Measurements from ENCODE around the gene ELK1. TPM values are rescaled to one million over a fixed set of nuclear protein-coding genes. Genes with fewer than 3 reads are reported as not detected.

ELK1 gene
- total RNA-seq, 1 experiment from 2014 or later, result 57.0 TPM

DNA sequence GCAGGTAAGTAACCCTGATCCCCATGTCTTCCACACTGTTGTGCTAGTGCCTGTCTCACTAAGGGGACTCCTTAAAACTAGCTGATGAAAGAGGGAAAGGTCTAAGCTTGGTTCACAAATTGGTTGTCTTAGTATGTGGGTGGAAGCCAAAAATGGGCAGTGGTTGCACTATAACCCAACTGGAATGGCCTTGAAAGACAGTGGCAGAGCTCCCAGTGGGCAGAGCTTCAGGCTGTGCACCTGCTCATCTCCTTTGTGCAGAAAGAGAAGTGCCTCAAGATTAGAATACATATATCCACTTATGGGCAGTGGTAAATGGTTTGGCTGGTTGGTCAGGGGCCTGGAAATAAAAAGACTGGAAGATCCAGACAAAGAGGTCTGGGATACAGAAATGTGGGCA is 37.9 kb downstream of the ELK1 start:
- Histone ChIP-seq H3K79me2 (ENCODE audit: insufficient read depth, low read length) (no peaks in the 10 kb centered on the region), H3K4me2 (ENCODE audit: low read length) (no peak overlapping the region), H3K27ac (ENCODE audit: low read depth, low read length) (no peak overlapping the region), H3K27me3 (ENCODE audit: insufficient read depth, low read length) (no peaks in the 10 kb centered on the region), H3K36me3 (ENCODE audit: control insufficient read depth in 1 of 2, insufficient read depth in 2 of 2, low read length in 2 of 2) (no peaks in the 10 kb centered on the region), H3K9me3 (ENCODE audit: control insufficient read depth in 1 of 2, insufficient read depth in 1 of 2, low read depth in 1 of 2, low read length in 2 of 2) (no peaks in the 10 kb centered on the region), H3K9ac (ENCODE audit: low read length) (no peak overlapping the region), H3K4me3 (replicated peaks in 1 of 2; ENCODE audit: low read depth in 1 of 2, low read length in 2 of 2) (no peak overlapping the region), H3K4me1 (ENCODE audit: control insufficient read depth in 1 of 2, insufficient read depth in 2 of 2, low read length in 2 of 2) (no peaks in the 10 kb centered on the region; a peak in 1 of 4 replicates), H4K20me1 (ENCODE audit: insufficient read depth) (no peaks in the 10 kb centered on the region), H3K9me2 (ENCODE audit: insufficient read depth) (no peaks in the 10 kb centered on the region), H2AFZ (ENCODE audit: low read depth, low read length, poor library complexity, severe bottlenecking) (no peak overlapping the region)
- intact Hi-C loops (cut with micrococcal nuclease), result no loop called here
- RAD21 ChIA-PET (ENCODE audit: low non-redundant PET in 1 of 2, low total read pairs in 2 of 2, uncharacterized antibody in 2 of 2, unreplicated experiment in 2 of 2), result no interaction called here
- BruUV-seq (replicated peaks), result no TSS peak
- no peak for ATAC-seq
- TF ChIP-seq, protein P1, sequence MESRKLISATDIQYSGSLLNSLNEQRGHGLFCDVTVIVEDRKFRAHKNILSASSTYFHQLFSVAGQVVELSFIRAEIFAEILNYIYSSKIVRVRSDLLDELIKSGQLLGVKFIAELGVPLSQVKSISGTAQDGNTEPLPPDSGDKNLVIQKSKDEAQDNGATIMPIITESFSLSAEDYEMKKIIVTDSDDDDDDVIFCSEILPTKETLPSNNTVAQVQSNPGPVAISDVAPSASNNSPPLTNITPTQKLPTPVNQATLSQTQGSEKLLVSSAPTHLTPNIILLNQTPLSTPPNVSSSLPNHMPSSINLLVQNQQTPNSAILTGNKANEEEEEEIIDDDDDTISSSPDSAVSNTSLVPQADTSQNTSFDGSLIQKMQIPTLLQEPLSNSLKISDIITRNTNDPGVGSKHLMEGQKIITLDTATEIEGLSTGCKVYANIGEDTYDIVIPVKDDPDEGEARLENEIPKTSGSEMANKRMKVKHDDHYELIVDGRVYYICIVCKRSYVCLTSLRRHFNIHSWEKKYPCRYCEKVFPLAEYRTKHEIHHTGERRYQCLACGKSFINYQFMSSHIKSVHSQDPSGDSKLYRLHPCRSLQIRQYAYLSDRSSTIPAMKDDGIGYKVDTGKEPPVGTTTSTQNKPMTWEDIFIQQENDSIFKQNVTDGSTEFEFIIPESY (IDR thresholded peaks at IDR 0.05; ENCODE audit: extremely low read depth, insufficient replicate concordance, low read length), result no peak
- TF ChIP-seq, protein P2, sequence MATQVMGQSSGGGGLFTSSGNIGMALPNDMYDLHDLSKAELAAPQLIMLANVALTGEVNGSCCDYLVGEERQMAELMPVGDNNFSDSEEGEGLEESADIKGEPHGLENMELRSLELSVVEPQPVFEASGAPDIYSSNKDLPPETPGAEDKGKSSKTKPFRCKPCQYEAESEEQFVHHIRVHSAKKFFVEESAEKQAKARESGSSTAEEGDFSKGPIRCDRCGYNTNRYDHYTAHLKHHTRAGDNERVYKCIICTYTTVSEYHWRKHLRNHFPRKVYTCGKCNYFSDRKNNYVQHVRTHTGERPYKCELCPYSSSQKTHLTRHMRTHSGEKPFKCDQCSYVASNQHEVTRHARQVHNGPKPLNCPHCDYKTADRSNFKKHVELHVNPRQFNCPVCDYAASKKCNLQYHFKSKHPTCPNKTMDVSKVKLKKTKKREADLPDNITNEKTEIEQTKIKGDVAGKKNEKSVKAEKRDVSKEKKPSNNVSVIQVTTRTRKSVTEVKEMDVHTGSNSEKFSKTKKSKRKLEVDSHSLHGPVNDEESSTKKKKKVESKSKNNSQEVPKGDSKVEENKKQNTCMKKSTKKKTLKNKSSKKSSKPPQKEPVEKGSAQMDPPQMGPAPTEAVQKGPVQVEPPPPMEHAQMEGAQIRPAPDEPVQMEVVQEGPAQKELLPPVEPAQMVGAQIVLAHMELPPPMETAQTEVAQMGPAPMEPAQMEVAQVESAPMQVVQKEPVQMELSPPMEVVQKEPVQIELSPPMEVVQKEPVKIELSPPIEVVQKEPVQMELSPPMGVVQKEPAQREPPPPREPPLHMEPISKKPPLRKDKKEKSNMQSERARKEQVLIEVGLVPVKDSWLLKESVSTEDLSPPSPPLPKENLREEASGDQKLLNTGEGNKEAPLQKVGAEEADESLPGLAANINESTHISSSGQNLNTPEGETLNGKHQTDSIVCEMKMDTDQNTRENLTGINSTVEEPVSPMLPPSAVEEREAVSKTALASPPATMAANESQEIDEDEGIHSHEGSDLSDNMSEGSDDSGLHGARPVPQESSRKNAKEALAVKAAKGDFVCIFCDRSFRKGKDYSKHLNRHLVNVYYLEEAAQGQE (IDR thresholded peaks at IDR 0.05; ENCODE audit: low read depth), result no peak
- TF ChIP-seq JUND (IDR thresholded peaks at IDR 0.05), result no peak
- no peak for TF ChIP-seq SRF (IDR thresholded peaks at IDR 0.05; ENCODE audit: low read depth)
- TF ChIP-seq EGR1 (IDR thresholded peaks at IDR 0.05; ENCODE audit: low read depth), result no peak
- TF ChIP-seq CEBPB (IDR thresholded peaks at IDR 0.05; ENCODE audit: low read depth), result no peak
- no peak for TF ChIP-seq ZNF274 (IDR thresholded peaks at IDR 0.05; ENCODE audit: low read depth, low read length)
- no peak for TF ChIP-seq TCF7L2 (IDR thresholded peaks at IDR 0.05; ENCODE audit: borderline replicate concordance, extremely low read depth, insufficient read depth, insufficient read length)
- TF ChIP-seq SP1 (IDR thresholded peaks at IDR 0.05; ENCODE audit: low read depth), result no peak
- TF ChIP-seq, protein P3, sequence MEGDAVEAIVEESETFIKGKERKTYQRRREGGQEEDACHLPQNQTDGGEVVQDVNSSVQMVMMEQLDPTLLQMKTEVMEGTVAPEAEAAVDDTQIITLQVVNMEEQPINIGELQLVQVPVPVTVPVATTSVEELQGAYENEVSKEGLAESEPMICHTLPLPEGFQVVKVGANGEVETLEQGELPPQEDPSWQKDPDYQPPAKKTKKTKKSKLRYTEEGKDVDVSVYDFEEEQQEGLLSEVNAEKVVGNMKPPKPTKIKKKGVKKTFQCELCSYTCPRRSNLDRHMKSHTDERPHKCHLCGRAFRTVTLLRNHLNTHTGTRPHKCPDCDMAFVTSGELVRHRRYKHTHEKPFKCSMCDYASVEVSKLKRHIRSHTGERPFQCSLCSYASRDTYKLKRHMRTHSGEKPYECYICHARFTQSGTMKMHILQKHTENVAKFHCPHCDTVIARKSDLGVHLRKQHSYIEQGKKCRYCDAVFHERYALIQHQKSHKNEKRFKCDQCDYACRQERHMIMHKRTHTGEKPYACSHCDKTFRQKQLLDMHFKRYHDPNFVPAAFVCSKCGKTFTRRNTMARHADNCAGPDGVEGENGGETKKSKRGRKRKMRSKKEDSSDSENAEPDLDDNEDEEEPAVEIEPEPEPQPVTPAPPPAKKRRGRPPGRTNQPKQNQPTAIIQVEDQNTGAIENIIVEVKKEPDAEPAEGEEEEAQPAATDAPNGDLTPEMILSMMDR (IDR thresholded peaks at IDR 0.05 in 2 of 3, conservative IDR thresholded peaks at IDR 0.05 in 1 of 3; ENCODE audit: borderline replicate concordance in 1 of 3, insufficient read depth in 1 of 3, low read depth in 2 of 3, low read length in 2 of 3), result no peak
- no peak for TF ChIP-seq EZH2 (IDR thresholded peaks at IDR 0.05)
- no peak for TF ChIP-seq EZH2phosphoT487 (IDR thresholded peaks at IDR 0.05; ENCODE audit: borderline replicate concordance)
- DNase-seq (ENCODE audit: low read depth, low spot score), result no peak
- CTCF ChIA-PET, result no interaction called here
- POLR2A ChIA-PET, result no interaction called here
